MM.1S (cell line): ENCODE results near the gene BLOC1S2.

Experiments used
- DNase-seq: peaks from one replicate; pipeline ENCODE4 v3.0.0-alpha.2; 2015
- H2AFZ ChIP-seq: fragments of 300-600 bp; sonication (generic); 2 replicates; pipeline ENCODE4 v1.6.0; 2016; ENCODE audit warnings: antibody characterized with exemption, low read length
- H3F3A ChIP-seq: fragments of 300-600 bp; sonication (generic); 2 replicates; pipeline ENCODE4 v1.6.1; 2016; ENCODE audit warnings: mild to moderate bottlenecking, antibody characterized with exemption, low read length, moderate library complexity, mixed read lengths; ENCODE audit not compliant: insufficient read depth
- H3K27ac ChIP-seq: fragments of 300-600 bp; sonication (generic); 2 replicates; pipeline ENCODE4 v1.5.1; 2016; ENCODE audit warnings: mild to moderate bottlenecking, low read length
- H3K27me3 ChIP-seq: fragments of 300-600 bp; sonication (generic); replicated peaks from 2 replicates; pipeline ENCODE4 v1.6.0; 2016; ENCODE audit warnings: low read length; ENCODE audit not compliant: insufficient read depth
- H3K36me3 ChIP-seq: fragments of 300-600 bp; sonication (generic); replicated peaks from 2 replicates; pipeline ENCODE4 v1.6.1; 2016; ENCODE audit warnings: mild to moderate bottlenecking, low read length, mixed read lengths; ENCODE audit not compliant: insufficient read depth
- H3K4me1 ChIP-seq: fragments of 300-600 bp; sonication (generic); 2 replicates; pipeline ENCODE4 v1.6.1; 2016; ENCODE audit warnings: low read length, mixed read lengths
- H3K4me2 ChIP-seq: fragments of 300-600 bp; sonication (generic); 2 replicates; pipeline ENCODE4 v1.6.0; 2016; ENCODE audit warnings: low read depth, low read length
- H3K4me3 ChIP-seq: fragments of 300-600 bp; sonication (generic); 2 replicates; pipeline ENCODE4 v1.5.1; 2016; ENCODE audit warnings: low read length, mixed read lengths
- H3K79me2 ChIP-seq: fragments of 300-600 bp; sonication (generic); 2 replicates; pipeline ENCODE4 v1.6.1; 2016; ENCODE audit warnings: mixed run types, low read length, mixed read lengths
- H3K9ac ChIP-seq: fragments of 300-600 bp; sonication (generic); 2 replicates; pipeline ENCODE4 v1.6.1; 2016; ENCODE audit warnings: low read length, mixed read lengths
- H3K9me2 ChIP-seq: fragments of 300-600 bp; sonication (generic); replicated peaks from 2 replicates; pipeline ENCODE4 v1.6.1; 2016; ENCODE audit warnings: mild to moderate bottlenecking, low read length, mixed read lengths; ENCODE audit not compliant: insufficient read depth
- H3K9me3 ChIP-seq: fragments of 300-600 bp; sonication (generic); replicated peaks from 2 replicates; pipeline ENCODE4 v1.6.1; 2016; ENCODE audit warnings: mild to moderate bottlenecking, low read length, mixed read lengths; ENCODE audit not compliant: insufficient read depth
- H4K20me1 ChIP-seq: fragments of 300-600 bp; sonication (generic); 2 replicates; pipeline ENCODE4 v1.6.1; 2016; ENCODE audit warnings: mild to moderate bottlenecking, low read length, moderate library complexity, mixed read lengths; ENCODE audit not compliant: insufficient read depth
- EZH2 ChIP-seq: fragments of 300-600 bp; sonication (generic); optimal IDR thresholded peaks from 2 replicates; pipeline ENCODE3; 2017; ENCODE audit warnings: low read depth, mild to moderate bottlenecking, antibody characterized with exemption, low read length, mixed read lengths
- EZH2phosphoT487 ChIP-seq: fragments of 300-600 bp; sonication (generic); IDR thresholded peaks from 2 replicates; pipeline ENCODE4 v1.6.1; 2018; ENCODE audit warnings: antibody characterized with exemption, low read length
- TF ChIP-seq, protein P1 (sequence below): fragments of 300-600 bp; sonication (generic); IDR thresholded peaks from 2 replicates; pipeline ENCODE4 v1.5.1; 2016; ENCODE audit warnings: antibody characterized with exemption, low read length, mixed read lengths

The BLOC1S2 gene

DNA sequence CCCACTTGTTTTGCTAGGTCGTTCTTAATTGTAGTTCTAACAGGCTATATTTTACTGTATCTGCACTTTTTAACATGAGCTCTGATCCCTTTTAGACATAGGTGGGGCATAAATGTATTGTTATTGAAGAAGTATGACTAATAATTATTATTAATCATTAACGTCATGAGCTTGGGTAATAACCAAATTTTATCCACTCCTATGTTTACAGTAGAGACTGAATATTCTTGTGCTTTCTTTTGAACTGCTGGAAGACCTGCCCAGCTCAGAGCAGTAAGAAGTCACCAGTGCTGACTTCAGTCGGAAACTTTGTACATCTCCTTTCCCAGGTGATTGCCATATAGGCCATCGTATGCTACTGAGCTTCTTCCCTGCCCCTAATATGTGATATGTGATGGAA is 24.8 kb upstream of the BLOC1S2 start:
- Histone ChIP-seq H3K9ac (no peak overlapping the region), H3K4me1 (peaks cover 18% of the 10 kb centered on the region), H3K9me3 (no peaks in the 10 kb centered on the region), H3K79me2 (no peaks in the 10 kb centered on the region), H2AFZ (no peak overlapping the region), H3K4me2 (no peak overlapping the region), H3K27me3 (no peaks in the 10 kb centered on the region), H3K27ac (no peak overlapping the region), H4K20me1 (no peaks in the 10 kb centered on the region), H3K36me3 (no peaks in the 10 kb centered on the region), H3K4me3 (no peak overlapping the region), H3F3A (0 out of 2 replicates have a peak, but pooled peaks cover 5% of the 10 kb centered on the region), H3K9me2 (no peaks in the 10 kb centered on the region)
- TF ChIP-seq EZH2phosphoT487 (no peak), EZH2 (no peak)
- TF ChIP-seq, protein P1, sequence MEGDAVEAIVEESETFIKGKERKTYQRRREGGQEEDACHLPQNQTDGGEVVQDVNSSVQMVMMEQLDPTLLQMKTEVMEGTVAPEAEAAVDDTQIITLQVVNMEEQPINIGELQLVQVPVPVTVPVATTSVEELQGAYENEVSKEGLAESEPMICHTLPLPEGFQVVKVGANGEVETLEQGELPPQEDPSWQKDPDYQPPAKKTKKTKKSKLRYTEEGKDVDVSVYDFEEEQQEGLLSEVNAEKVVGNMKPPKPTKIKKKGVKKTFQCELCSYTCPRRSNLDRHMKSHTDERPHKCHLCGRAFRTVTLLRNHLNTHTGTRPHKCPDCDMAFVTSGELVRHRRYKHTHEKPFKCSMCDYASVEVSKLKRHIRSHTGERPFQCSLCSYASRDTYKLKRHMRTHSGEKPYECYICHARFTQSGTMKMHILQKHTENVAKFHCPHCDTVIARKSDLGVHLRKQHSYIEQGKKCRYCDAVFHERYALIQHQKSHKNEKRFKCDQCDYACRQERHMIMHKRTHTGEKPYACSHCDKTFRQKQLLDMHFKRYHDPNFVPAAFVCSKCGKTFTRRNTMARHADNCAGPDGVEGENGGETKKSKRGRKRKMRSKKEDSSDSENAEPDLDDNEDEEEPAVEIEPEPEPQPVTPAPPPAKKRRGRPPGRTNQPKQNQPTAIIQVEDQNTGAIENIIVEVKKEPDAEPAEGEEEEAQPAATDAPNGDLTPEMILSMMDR: no peak
- DNase-seq: no peak

- Histone ChIP-seq H3K27me3 (no peaks in the 10 kb centered on the region), H3K9ac (no peak overlapping the region), H3K79me2 (no peaks in the 10 kb centered on the region), H2AFZ (no peak overlapping the region), H3K9me2 (no peaks in the 10 kb centered on the region), H3K4me1 (peaks cover 18% of the 10 kb centered on the region), H3K36me3 (no peaks in the 10 kb centered on the region), H3F3A (0 out of 2 replicates have a peak, but pooled peaks cover 5% of the 10 kb centered on the region), H3K9me3 (no peaks in the 10 kb centered on the region), H3K27ac (no peak overlapping the region), H3K4me3 (no peak overlapping the region), H3K4me2 (no peak overlapping the region), H4K20me1 (no peaks in the 10 kb centered on the region)
- TF ChIP-seq EZH2phosphoT487 (no peak), EZH2 (no peak)
- TF ChIP-seq, protein P1: no peak
- no peak for DNase-seq
Observed at GRCh38 chr10:100307684-100308083, 21.2 kb upstream of the BLOC1S2 start.

GRCh38 chr10:100306861-100307260 is 20.4 kb upstream of the BLOC1S2 start:
- no peak overlapping the region for H3K4me3 ChIP-seq
- H3K4me2 ChIP-seq: no peak overlapping the region
- no peaks in the 10 kb centered on the region for H3K27me3 ChIP-seq
- H2AFZ ChIP-seq: no peak overlapping the region
- H3K4me1 ChIP-seq: peaks cover 18% of the 10 kb centered on the region
- H3K79me2 ChIP-seq: no peaks in the 10 kb centered on the region
- no peaks in the 10 kb centered on the region for H3K36me3 ChIP-seq
- H4K20me1 ChIP-seq: no peaks in the 10 kb centered on the region
- no peak overlapping the region for H3K27ac ChIP-seq
- no peaks in the 10 kb centered on the region for H3K9me3 ChIP-seq
- no peak overlapping the region for H3K9ac ChIP-seq
- no peak for TF ChIP-seq EZH2
- no peak for TF ChIP-seq EZH2phosphoT487
- TF ChIP-seq, protein P1: no peak
- H3F3A ChIP-seq: 0 out of 2 replicates have a peak, but pooled peaks cover 5% of the 10 kb centered on the region
- DNase-seq: no peak
- no peaks in the 10 kb centered on the region for H3K9me2 ChIP-seq
